CD4-positive, alpha-beta T cell treated with Interleukin-10 for 1 hour (primary cell): ENCODE data around the gene TMEM129.

Experiments
- DNase-seq: peaks from one replicate; pipeline ENCODE4 v3.0.0-alpha.2; 2020

Gene TMEM129

GRCh38 chr4:1743551-1743950 is 22.4 kb upstream of the TMEM129 start:
- DNase-seq: no peak

GRCh38 chr4:1741208-1741607 is 20.1 kb upstream of the TMEM129 start:
- no peak for DNase-seq

- no peak for DNase-seq
Measured at GRCh38 chr4:1740021-1740545, 19.0 kb upstream of the TMEM129 start.

- no peak for DNase-seq
Measured at GRCh38 chr4:1739358-1739757, 18.2 kb upstream of the TMEM129 start.

- no peak for DNase-seq
Measured at GRCh38 chr4:1738410-1738809, 17.3 kb upstream of the TMEM129 start.

GRCh38 chr4:1737666-1738065 is 16.5 kb upstream of the TMEM129 start:
- no peak for DNase-seq

GRCh38 chr4:1736812-1737211 is 15.7 kb upstream of the TMEM129 start:
- DNase-seq: no peak

GRCh38 chr4:1735215-1735614 is 14.1 kb upstream of the TMEM129 start:
- DNase-seq: no peak

GRCh38 chr4:1732911-1733310 is 11.8 kb upstream of the TMEM129 start:
- DNase-seq: no peak

GRCh38 chr4:1731180-1731579 is 10.1 kb upstream of the TMEM129 start:
- DNase-seq: no peak

GRCh38 chr4:1730532-1731135 is 9.5 kb upstream of the TMEM129 start:
- no peak for DNase-seq

- no peak for DNase-seq
Measured at GRCh38 chr4:1728061-1728980, 7.2 kb upstream of the TMEM129 start.

GRCh38 chr4:1727117-1728031 is 6.3 kb upstream of the TMEM129 start:
- DNase-seq: no peak

- DNase-seq: peak; percentile 90
Measured at GRCh38 chr4:1726146-1726934, 5.2 kb upstream of the TMEM129 start.

GRCh38 chr4:1725521-1725920 is 4.4 kb upstream of the TMEM129 start:
- no peak for DNase-seq

- peak; percentile 69 for DNase-seq
Measured at GRCh38 chr4:1723131-1723801, 2.1 kb upstream of the TMEM129 start.

GRCh38 chr4:1722551-1723118 is 1.5 kb upstream of the TMEM129 start:
- no peak for DNase-seq

GRCh38 chr4:1721666-1722550 is 785 bp upstream of the TMEM129 start:
- no peak for DNase-seq

- DNase-seq: peak; percentile 41
Measured at GRCh38 chr4:1720163-1720983, 750 bp downstream of the TMEM129 start.
